ENCODE measurements around the gene CC2D1A. TPM values are rescaled to one million over a fixed set of nuclear protein-coding genes. Genes with fewer than 3 reads are reported as not detected.
"Not testable (repeated sequence)": the region's sequence is repeated elsewhere in the genome, so short reads cannot be mapped to it uniquely, and the experiment has no call there.

CC2D1A gene
- total RNA-seq, 2 donors from 2014 or later = 40.9 to 64.8 TPM

- TF ChIP-seq POLR2A (IDR thresholded peaks at IDR 0.05) = no peak
- intact Hi-C loops (cut with DNase I) = no loop called here
- H3K27ac ChIP-seq = no peak overlapping the region
- DNase-seq (ENCODE audit: low spot score) = no peak
- no peaks in the 10 kb centered on the region for H3K9me3 ChIP-seq
- no peak overlapping the region for H3K4me3 ChIP-seq
- no peaks in the 10 kb centered on the region for H3K4me1 ChIP-seq (replicated peaks)
- peaks cover 3 to 14% of the 10 kb centered on the region in 2 donors for H3K36me3 ChIP-seq
- 97% methylated on average over 2 of the region's 2 CpGs for WGBS
- no peaks in the 10 kb centered on the region for H3K27me3 ChIP-seq (replicated peaks; ENCODE audit: insufficient read depth)
Observed at GRCh38 chr19:13920940-13921747, 15.1 kb downstream of the CC2D1A start.

- DNase-seq (ENCODE audit: low spot score); intact Hi-C loops (cut with DNase I); H3K9me3 ChIP-seq; H3K27ac ChIP-seq; H3K27me3 ChIP-seq (replicated peaks; ENCODE audit: insufficient read depth); H3K4me3 ChIP-seq; H3K4me1 ChIP-seq (replicated peaks): not testable (repeated sequence)
- peaks cover 5 to 21% of the 10 kb centered on the region in 2 donors for H3K36me3 ChIP-seq
- 98% methylated on average over 6 of the region's 6 CpGs for WGBS
Observed at GRCh38 chr19:13922118-13922517, 16.1 kb downstream of the CC2D1A start.

GRCh38 chr19:13923194-13923987 lies 17.4 kb downstream of the CC2D1A start:
- peaks cover 7 to 17% of the 10 kb centered on the region in 2 donors for H3K36me3 ChIP-seq
- 95% methylated on average over 28 of the region's 28 CpGs for WGBS

GRCh38 chr19:13926010-13926409 lies 20.0 kb downstream of the CC2D1A start:
- Histone ChIP-seq H3K4me3 (no peak overlapping the region), H3K4me1 (replicated peaks) (no peaks in the 10 kb centered on the region), H3K27ac (no peak overlapping the region), H3K9me3 (no peaks in the 10 kb centered on the region), H3K27me3 (replicated peaks; ENCODE audit: insufficient read depth) (no peaks in the 10 kb centered on the region), H3K36me3 (peaks cover 4 to 12% of the 10 kb centered on the region in 2 donors)
- no peak for DNase-seq (ENCODE audit: low spot score)
- no peak for TF ChIP-seq POLR2AphosphoS5 (IDR thresholded peaks at IDR 0.05)
- TF ChIP-seq POLR2A (IDR thresholded peaks at IDR 0.05) = no peak
- TF ChIP-seq CTCF (IDR thresholded peaks at IDR 0.05) = no peak
- WGBS = 67% methylated on average over 4 of the region's 4 CpGs
- intact Hi-C loops (cut with DNase I) = no loop called here

More at GRCh38 chr19:13923194-13923987, 17.4 kb downstream of the CC2D1A start:
- no peaks in the 10 kb centered on the region for H3K4me1 ChIP-seq (replicated peaks)
- TF ChIP-seq POLR2AphosphoS5 (IDR thresholded peaks at IDR 0.05) = no peak
- no peak for TF ChIP-seq POLR2A (IDR thresholded peaks at IDR 0.05)
- H3K27ac ChIP-seq = no peak overlapping the region
- no peak overlapping the region for H3K4me3 ChIP-seq
- no peaks in the 10 kb centered on the region for H3K9me3 ChIP-seq
- H3K27me3 ChIP-seq (replicated peaks; ENCODE audit: insufficient read depth) = no peaks in the 10 kb centered on the region
- no peak for DNase-seq (ENCODE audit: low spot score)
- intact Hi-C loops (cut with DNase I) = no loop called here

- Histone ChIP-seq H3K27ac (no peak overlapping the region), H3K4me1 (replicated peaks) (no peaks in the 10 kb centered on the region), H3K4me3 (no peak overlapping the region), H3K9me3 (no peaks in the 10 kb centered on the region), H3K36me3 (peaks cover 4 to 12% of the 10 kb centered on the region in 2 donors), H3K27me3 (replicated peaks; ENCODE audit: insufficient read depth) (no peaks in the 10 kb centered on the region)
- no peak for DNase-seq (ENCODE audit: low spot score)
- no peak for TF ChIP-seq CTCF (IDR thresholded peaks at IDR 0.05)
- no peak for TF ChIP-seq POLR2AphosphoS5 (IDR thresholded peaks at IDR 0.05)
- TF ChIP-seq POLR2A (IDR thresholded peaks at IDR 0.05) = no peak
- intact Hi-C loops (cut with DNase I) = no loop called here
- 88% methylated on average over 7 of the region's 8 CpGs for WGBS
Observed at GRCh38 chr19:13926715-13927114, 20.7 kb downstream of the CC2D1A start.

- no peaks in the 10 kb centered on the region for H3K27me3 ChIP-seq (replicated peaks; ENCODE audit: insufficient read depth)
- 71% methylated on average over 11 of the region's 12 CpGs for WGBS
- intact Hi-C loops (cut with DNase I) = no loop called here
- no peaks in the 10 kb centered on the region for H3K9me3 ChIP-seq
- peaks cover 4 to 8% of the 10 kb centered on the region in 2 donors for H3K36me3 ChIP-seq
- no peak overlapping the region for H3K27ac ChIP-seq
- no peaks in the 10 kb centered on the region for H3K4me1 ChIP-seq (replicated peaks)
- no peak overlapping the region for H3K4me3 ChIP-seq
- no peak for TF ChIP-seq CTCF (IDR thresholded peaks at IDR 0.05)
- no peak for TF ChIP-seq POLR2A (IDR thresholded peaks at IDR 0.05)
- no peak for TF ChIP-seq POLR2AphosphoS5 (IDR thresholded peaks at IDR 0.05)
- DNase-seq (ENCODE audit: low spot score) = no peak
Observed at GRCh38 chr19:13929340-13929739, 23.3 kb downstream of the CC2D1A start.

Data from prostate gland (tissue), 2 donors.